Mucosa of gallbladder (tissue), 1 donor: ENCODE data around the gene LCE2A. TPM values are rescaled to one million over a fixed set of nuclear protein-coding genes. Genes with fewer than 3 reads are reported as not detected.
"Not testable (repeated sequence)": the region's sequence is repeated elsewhere in the genome, so short reads cannot be mapped to it uniquely, and the experiment has no call there.

Experiments
- DNase-seq: peaks from one replicate; pipeline ENCODE4 v3.0.0-alpha.2; 2020; ENCODE audit warnings: low spot score
- total RNA-seq: library from RNA; stranded (reverse); gene quantifications from one replicate; pipeline ENCODE4 v1.2.1, GENCODE V29; 2021
- donor health status: DM: no; HTN: no; CAD: no.

Gene LCE2A, protein sequence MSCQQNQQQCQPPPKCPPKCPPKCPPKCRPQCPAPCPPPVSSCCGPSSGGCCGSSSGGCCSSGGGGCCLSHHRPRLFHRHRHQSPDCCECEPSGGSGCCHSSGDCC
- not detected for total RNA-seq

DNA sequence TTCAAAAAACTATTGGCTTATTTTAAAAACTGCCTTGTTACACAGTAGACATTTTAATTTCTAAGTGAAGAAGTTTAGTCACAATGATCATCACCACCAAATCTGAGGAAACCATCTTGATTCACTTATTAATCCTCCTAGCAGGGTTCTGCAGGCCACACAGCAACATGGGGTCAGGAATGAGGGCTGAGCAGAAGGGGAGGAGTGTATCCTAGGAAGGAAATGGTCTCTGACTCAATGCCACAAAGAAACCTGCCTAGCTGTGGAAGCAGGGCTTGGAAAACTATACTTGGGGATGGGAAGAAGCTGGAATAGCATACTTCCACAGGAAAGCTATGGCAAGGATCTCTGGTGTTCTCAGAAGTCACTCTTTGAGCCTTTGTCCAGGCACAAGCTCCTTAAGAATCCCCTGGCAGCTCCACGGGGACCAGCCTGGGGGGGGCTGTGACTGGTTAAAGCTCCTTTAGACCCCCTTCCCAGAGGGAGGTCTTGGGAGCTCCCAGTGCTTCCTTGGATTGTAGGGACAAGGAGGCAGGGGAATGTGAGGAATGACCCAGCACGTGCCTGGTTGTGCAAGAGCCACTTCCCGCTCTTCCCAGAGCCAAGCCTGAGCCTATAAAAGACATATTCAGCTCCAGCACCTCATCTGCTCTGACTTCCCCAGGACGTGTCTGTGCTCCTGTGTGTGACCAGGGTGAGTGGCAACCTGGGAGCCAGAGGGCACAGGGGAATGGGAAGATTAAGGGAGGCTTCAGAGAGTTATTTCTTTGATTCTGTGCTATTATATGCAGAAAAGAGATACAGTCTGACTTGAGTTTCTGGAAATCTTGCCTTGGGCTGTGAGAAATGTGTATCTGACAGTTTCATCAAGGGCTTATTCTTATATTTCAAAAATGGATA is at the start of gene LCE2A:
Gene LCE2A, plus strand, starts transcription at position 645 of the 900 bp plus-strand sequence. CDS start 557 bp downstream, outside the sequence.
- DNase-seq: no peak

DNA sequence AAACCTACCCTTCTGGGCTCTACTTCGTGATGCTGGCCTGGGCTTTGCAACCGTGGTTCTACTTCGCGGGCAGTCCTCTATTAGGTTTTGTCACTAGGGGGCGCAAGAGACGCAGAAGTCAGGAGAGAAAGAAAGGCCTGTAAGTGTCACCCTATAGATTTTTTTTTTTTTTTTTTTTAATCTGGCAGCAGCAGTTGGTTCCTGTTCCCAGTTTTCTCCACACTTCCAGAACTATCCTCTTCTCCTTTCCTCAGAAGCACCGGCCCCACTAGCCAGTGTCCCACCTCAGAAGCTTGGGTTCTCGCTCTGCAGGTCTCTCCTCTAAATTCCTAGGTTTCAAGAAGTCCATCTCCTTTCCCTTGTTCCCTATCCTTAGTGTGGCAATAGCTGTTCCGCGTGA is 44.0 kb upstream of the LCE2A start:
- peak; percentile 53 for DNase-seq

DNA sequence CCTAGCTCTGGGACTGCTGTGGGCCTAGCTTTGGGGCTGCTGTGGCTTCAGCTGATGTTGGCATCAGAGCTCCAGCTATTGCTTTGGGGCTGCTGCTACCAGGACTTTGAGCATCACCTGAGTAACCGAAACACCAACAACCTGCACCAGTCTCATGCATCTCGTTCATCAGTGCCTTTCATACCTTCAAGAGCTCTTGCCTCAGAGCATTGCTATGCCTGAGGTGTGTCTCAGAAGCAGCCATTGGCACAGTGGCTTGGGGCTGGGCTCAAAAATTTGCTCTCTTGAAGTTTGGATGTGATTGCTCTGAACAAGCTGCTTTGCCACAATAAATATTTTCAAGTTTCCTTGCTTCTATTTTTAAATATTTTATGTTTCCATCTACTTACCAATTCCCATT is 41.7 kb upstream of the LCE2A start:
- no peak for DNase-seq

DNA sequence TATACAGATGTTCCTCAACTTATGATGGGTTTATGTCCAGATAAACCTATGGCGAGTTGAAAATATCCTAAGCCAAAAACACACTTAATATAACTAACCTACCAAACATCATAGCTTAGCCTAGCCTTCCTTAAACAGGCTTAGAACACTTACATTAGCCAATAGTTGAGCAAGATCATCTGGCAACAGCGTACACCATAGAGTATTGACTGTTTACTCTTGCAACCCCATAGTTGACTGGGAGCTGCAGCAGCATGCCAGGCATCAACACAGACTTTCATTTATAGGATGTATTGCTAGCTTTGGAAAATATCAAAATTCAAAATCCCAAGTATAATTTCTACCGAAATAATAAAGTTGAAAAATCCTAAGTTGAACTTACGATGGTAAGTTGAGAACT is 40.5 kb upstream of the LCE2A start:
- no peak for DNase-seq

DNA sequence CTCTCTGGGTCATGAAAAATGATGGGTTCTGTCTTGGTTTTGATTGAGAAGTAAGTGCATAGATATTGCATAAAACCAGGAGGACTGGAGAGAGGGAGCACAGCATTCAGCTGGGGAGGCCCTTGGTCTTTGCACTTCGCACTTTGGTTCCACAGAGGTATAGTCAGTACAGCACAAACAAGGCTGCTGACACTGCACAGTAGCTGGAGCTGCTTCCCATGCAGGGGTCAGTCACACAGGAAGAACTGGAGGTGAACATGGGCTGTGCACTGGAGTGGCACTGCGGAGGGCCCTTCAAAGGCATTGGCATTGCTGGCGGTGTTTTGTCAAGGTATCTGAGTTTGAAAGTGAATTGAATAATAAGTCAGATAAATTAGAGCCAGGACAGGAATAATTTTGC is 39.5 kb upstream of the LCE2A start:
- no peak for DNase-seq

DNA sequence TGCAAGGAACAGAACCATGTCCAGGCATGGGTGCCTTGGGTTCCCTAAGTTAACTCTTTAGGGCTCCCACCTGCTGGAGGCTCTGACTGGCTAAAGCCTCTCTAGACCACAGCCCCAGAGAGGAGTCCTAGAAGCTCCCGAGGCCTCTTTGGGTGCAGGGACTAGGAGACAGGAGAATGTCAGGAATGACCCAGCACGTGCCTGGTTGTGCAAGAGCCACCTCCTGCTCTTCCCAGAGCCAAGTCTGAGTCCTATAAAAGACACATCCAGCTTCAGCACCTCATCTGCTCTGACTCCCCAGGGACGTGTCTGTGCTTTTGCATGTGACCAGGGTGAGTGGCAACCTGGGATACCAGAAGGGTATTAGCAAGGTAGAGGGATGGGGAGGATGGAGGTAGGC is 35.0 kb upstream of the LCE2A start, which contains the start of gene LCE2D:
Gene LCE2D, plus strand, starts transcription at position 283 of the 400 bp plus-strand sequence. CDS start 726 bp downstream, outside the sequence.
- DNase-seq: no peak

DNA sequence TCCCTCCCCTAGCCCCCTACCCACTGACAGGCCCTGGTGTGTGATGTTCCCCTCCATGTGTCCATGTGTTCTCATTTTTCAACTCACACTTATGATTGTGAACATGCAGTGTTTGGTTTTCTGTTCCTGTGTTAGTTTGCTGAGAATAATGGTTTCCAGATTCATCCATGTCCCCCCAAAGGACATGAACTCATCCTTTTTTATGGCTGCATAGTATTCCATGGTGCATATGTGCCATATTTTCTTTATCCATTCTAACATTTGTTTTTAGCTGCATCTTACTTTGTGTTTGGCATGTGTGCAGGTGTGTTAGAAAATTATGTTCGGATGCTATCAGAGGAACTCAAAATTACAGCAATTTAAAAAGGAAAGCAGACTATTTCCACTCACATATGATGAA is 32.0 kb upstream of the LCE2A start:
- not testable (repeated sequence) for DNase-seq

DNA sequence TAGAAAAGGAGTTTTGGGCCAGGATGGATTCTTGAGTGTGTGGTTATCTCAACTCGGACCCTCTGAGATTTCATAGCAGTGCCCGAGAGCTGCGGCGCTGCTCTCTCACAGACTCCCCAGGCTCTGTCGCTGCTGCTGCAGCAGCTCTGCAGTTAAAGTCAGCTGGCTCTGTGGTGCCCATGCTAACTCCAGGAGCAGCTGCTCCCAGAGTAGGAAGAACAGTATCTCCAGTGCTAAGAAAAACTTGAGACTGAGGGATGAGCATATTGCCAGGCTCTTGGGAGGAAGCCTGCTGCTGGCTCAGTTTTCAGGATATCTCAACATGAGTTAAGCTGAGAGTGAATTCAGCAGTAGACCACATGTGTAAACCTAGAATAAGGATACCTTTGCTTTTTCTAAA is 30.5 kb upstream of the LCE2A start:
- DNase-seq: no peak

DNA sequence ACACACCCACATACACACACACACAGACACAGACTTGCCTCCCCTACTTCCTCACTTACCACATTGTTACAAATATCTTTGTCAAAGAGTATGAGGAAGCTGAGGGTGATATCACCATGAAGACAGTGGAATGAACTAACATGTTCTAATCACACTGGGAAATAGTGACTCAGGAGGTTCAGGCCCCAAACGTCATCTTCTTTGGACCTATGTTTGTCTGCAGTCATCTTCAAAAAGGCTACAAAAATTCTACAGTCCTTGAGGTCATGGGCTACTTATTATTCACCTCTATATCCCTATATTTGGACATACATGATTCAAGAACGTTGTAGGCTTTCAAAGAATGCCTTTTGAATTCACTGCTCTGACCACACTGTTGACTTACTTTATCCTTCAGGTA is 25.1 kb upstream of the LCE2A start:
- no peak for DNase-seq

DNA sequence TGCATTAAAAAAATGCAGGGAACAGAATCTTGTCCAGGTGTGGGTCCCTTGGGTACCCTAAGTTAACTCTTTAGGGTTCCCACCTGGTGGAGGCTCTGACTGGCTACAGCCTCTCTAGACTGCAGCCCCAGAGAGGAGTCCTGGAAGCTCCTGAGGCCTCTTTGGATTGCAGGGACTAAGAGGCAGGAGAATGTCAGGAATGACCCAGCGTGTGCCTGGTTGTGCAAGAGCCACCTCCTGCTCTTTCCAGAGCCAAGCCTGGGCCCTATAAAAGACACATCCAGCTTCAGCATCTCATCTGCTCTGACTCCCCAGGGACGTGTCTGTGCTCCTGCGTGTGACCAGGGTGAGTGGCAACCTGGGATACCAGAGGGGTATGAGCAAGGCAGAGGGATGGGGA is 23.2 kb upstream of the LCE2A start, which contains the start of gene LCE2C:
Gene LCE2C, plus strand, starts transcription at position 297 of the 400 bp plus-strand sequence. CDS start 737 bp downstream, outside the sequence.
- DNase-seq: not testable (repeated sequence)

DNA sequence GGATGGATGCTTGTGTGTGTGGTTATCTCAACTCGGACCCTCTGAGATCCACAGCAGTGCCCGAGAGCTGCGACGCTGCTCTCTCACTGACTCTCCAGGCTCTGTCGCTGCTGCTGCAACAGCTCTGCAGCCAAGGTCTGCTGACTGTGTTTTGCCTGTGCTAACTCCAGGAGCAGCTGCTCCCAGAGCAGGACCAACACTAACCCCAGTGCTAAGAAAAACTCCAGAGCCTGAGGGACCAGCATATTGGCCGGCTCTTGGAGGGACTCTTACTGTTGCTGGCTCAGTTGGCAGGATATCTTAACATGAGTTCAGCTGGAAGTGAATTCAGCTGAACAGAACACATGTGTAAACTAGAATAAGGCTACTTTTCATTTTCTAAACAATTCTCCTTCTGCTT is 18.7 kb upstream of the LCE2A start:
- peak; percentile 16 for DNase-seq

DNA sequence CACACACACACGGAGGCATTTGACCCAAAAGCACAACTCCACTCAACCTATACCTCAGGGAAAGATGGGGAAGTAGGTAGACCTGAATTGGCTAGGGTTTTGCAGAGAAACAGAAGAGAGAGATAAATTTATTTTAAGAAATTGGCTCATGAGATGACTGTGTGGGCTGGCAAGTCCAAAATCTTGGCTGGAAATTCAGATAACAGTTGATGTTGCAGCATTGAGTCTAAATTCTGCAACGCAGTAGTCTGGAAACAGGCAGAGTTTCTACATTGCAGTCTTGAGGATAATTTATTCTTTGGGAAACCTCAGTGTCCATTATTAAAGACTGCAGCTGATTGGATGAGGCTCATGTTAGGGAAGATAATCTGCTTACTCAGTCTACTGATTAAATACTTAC is 16.5 kb upstream of the LCE2A start:
- DNase-seq: no peak

DNA sequence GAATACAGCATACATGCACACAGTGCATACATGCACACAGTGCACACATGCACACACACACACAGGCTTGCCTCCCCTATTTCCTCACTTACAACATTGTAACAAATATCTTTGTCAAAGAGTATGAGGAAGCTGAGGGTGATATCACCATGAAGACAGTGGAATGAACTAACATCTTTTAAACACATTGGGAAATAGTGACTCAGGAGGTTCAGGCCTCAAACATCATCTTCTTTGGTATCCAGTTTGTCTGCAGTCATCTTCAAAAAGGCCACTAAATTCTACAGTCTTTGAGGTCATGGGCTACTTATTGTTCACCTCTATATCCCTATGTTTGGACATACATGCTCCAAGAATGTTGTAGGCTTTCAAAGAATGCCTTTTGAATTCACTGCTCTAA is 14.3 kb upstream of the LCE2A start:
- DNase-seq: no peak

DNA sequence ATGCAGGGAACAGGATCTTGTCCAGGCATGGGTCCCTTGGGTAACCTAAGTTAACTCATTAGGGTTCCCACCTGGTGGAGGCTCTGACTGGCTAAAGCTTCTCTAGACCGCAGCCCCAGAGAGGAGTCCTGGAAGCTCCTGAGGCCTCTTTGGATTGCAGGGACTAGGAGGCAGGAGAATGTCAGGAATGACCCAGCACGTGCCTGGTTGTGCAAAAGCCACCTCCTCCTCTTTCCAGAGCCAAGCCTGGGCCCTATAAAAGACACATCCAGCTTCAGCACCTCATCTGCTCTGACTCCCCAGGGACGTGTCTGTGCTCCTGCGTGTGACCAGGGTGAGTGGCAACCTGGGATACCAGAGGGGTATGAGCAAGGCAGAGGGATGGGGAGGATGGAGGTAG is 12.3 kb upstream of the LCE2A start, which contains the start of gene LCE2B:
Gene LCE2B, plus strand, starts transcription at position 301 of the 400 bp plus-strand sequence. CDS start 721 bp downstream, outside the sequence.
- DNase-seq: not testable (repeated sequence)

DNA sequence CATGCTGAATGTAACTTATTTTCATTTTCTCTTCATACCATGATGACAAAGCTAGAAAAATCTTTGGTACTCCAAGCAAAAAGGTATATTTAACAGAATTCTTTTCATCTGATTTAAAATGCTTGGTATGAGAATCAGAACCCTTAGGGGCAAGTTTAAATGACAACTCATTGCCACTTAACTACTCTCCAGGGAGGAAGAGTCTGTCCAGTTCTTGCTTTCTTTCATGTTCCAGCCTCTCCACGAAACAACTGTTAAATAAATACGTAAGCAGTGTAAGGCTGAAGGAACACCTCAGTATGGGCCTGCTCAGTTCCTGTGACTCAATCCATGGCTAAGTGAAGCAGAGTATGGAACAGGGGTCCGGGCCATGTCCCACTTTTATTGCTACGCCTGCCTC is 1.6 kb downstream of the LCE2A start:
- DNase-seq: no peak

DNA sequence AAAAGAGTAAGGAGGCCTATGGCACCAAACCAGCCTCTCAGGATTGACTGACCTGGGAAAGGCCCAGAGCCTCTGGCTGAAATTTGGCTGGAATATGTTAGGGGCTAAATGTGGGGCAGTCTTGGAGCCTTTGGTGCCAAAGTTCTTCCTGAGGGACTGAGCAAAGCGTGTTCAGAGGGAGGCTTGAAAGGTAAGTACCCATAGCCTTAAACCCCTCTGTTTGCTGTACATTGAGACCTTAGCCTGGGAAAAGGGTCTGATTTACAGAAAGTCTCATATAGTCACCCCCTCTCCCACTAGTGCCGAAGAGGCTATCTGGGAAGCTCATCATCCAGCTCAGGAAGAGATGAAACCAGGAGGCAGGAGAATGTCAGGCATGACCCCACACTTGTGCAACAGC is 9.7 kb downstream of the LCE2A start, which contains the start of gene LCE4A:
Gene LCE4A, plus strand, starts transcription at position 301 of the 400 bp plus-strand sequence. CDS start 916 bp downstream, outside the sequence.
- no peak for DNase-seq

DNA sequence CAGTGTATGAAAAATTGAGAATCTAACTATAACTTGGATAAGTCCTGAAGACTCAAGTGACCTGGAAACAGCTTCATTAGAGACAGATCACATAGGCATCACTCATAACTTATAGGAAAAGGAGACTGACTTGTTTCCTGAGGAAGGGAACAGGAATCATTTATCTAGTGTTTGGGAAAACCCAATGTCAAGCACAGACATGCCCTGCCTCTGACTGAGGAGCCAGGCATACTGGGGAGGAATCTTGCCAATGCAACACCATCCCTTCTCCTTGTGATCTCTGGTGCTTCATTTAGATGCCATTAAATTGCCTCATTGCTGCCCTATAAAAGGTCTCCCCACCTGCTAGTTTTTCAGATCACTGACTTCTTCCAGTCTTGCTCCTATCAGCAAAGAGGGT is 20.1 kb downstream of the LCE2A start:
- DNase-seq: no peak

DNA sequence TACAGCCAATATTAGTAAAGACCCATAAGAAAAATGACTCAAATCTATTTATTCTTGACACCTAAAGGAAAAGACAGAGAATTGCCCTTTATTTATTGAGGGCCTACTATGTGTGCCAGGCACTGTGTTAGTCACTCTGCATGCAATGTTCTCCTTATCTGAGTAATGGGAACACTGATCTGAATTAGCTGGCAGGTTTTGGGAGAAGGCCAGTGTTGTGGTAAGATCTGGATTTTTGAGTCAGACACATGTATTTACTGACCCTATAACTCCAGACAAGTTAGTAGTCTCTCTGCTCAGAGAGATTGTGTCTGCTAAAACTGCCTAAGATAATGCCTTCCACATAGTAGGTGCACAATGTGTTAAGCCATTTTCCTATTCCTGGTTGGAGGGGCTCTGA is 27.1 kb downstream of the LCE2A start:
- DNase-seq: no peak

DNA sequence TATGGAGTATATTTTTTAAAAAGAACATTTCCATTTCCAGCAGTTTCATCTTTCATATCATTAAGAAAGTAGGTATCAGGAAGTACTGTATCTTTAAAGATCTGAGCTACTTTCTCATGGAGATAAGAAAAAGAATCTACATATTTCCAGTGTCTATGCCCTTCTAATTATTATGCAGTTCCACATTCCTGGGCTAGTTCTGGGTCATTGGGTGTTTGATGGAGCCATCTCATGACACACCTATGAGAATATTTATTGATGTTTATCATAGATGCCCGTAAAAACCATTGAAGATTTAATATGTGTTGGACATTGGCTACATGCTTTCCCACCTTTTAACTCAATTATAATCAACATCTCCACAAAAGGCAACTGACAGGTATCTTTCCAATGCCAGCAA is 30.8 kb downstream of the LCE2A start:
- DNase-seq: no peak

DNA sequence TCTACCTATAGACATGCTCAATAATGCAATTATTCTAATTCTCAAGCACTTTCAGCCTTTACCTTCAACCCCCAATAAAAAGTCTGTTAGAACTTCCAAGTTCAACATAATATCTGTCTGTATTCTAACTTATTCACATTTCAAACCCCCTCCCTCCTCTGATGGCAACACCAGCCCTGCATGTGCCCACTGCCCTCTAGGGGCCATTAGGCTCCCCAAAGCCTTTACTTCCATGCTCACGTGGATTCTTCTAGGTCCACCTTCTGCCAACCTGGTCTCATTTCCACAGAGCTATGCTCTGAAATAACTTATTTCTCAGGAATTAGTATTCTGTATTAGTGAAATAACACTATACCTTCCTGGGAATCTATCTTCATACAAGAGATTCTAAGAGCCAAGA is 37.5 kb downstream of the LCE2A start:
- no peak for DNase-seq

DNA sequence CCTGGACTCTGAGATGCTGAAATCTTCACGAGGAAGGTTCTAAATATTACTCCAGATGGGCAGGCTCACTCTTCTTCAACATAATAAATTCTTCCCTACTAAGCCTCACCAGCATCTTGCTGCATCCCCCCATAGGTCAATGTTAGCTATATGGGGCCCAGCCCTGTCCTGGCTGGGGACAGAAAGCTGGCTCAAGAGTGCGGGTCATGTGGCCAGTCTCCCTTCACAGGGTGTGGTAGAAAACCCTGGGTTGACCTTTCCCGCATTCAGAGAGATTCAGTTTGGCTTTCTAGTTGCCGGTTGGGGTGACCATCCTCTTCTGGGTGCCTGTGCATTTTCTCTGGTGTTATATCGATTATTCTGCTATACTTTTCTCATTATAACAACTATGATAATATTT is 39.9 kb downstream of the LCE2A start:
- no peak for DNase-seq

DNA sequence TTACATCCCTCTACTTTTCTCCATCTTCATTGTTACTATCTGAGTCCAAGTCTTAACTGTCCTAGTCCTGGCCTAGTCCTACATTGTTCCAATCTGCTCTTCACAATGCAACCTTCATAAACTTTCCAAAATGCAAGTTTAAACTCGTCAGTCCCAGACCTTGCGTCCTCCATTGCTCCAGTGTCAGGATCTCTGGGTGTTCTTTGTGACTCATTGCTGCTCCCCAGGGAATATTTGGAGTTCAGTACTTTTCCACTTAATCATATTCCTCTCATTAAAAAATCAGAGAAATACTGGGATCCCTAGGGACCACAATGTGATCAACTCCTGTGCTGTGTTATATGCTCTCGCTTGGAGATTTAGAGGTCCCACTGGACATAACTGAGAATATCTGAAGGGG is 41.7 kb downstream of the LCE2A start:
- DNase-seq: no peak

DNA sequence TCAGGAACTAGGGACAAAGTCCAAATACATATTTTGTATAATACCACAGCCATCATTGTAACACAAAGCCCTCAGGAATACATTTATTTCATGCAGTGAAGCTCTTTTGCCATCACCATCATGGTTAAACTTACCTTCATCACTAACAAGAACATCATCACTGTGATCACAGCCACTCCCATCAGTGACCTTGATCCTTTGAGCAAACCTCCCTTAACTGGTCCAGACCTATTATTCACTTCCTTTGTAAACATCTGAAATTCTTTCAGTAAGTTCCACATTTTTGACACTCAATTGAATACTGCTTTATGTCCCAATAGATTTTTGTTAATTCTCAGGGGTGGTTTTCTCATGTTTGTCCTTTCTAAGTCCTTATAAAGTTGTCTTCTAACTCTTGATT is 43.5 kb downstream of the LCE2A start:
- no peak for DNase-seq
